HG03108 (cell line): ENCODE data around the gene PPP2R5B.
"Not testable (repeated sequence)": the region's sequence is repeated elsewhere in the genome, so short reads cannot be mapped to it uniquely, and the experiment has no call there.

ENCODE experiments used
- ATAC-seq: cut with Tn5 transposase; IDR thresholded peaks from one replicate; pipeline ENCODE4 v1.9.1; 2021; ENCODE audit warnings: moderate library complexity; ENCODE audit not compliant: unreplicated experiment

PPP2R5B gene

GRCh38 chr11:64971421-64972233 lies 47.1 kb downstream of the PPP2R5B start, which contains the start of gene MAJIN:
Gene MAJIN (minus strand): TSS chr11:64972108. CDS start chr11:64959405, 12,703 bp downstream.
- ATAC-seq, result no peak

- ATAC-seq, result no peak
Measured at GRCh38 chr11:64974124-64974523, 49.6 kb downstream of the PPP2R5B start.

DNA sequence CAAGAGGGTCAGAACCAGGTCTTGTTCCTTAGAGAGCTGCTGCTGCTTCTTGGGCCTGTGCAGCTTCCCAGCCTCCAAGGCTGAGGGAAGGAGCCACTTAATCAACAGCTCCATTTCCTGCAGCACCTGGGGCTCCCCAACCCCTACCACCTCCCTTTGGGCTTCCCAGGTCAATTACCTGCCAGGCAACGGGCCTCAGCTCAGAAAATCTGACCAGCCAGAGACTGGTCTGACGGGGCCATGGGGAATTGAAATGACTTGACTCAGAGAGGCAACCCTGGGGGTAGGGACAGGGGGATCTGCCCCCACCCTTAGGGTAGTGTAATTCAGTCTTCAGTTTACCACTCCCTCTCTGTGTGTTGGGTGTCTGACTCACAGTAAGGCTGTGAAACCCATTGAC lies 52.2 kb downstream of the PPP2R5B start:
- no peak for ATAC-seq

GRCh38 chr11:64983339-64983738 lies 58.9 kb downstream of the PPP2R5B start:
- not testable (repeated sequence) for ATAC-seq
